ENCODE data around the gene CPLX3.

The CPLX3 gene

GRCh38 chr15:74873036-74873755 lies 46.8 kb downstream of the CPLX3 start, which contains the start of gene SCAMP2:
Gene SCAMP2 (minus strand): TSS chr15:74873365. CDS start chr15:74873255, 110 bp downstream.
- Histone ChIP-seq H3K27ac (ENCODE audit: poor library complexity, severe bottlenecking) (peak within 1 kb of the TSS; percentile 74), H3K36me3 (ENCODE audit: low read depth) (peaks cover 11% of the 10 kb centered on the region), H3K4me3 (ENCODE audit: severe bottlenecking) (peak within 1 kb of the TSS; percentile 97), H3K4me1 (ENCODE audit: insufficient read depth, poor library complexity, severe bottlenecking) (peaks cover 23% of the 10 kb centered on the region), H3K9me3 (ENCODE audit: severe bottlenecking) (no peaks in the 10 kb centered on the region), H3K27me3 (ENCODE audit: insufficient read depth, poor library complexity, severe bottlenecking) (no peaks in the 10 kb centered on the region)
- peak; percentile 97 for ATAC-seq (ENCODE audit: low read depth)
- peak; percentile 100 for DNase-seq (ENCODE audit: low spot score)
- no peak for TF ChIP-seq CTCF (IDR thresholded peaks at IDR 0.05; ENCODE audit: poor library complexity, severe bottlenecking)

GRCh38 chr15:74873756-74874424 lies 47.5 kb downstream of the CPLX3 start:
- no peak for TF ChIP-seq CTCF (IDR thresholded peaks at IDR 0.05; ENCODE audit: poor library complexity, severe bottlenecking)
- peaks cover 5% of the 10 kb centered on the region; the same call in 1 of the 2 replicates for H3K36me3 ChIP-seq (ENCODE audit: low read depth)
- H3K27me3 ChIP-seq (ENCODE audit: insufficient read depth, poor library complexity, severe bottlenecking): no peaks in the 10 kb centered on the region
- ATAC-seq (ENCODE audit: low read depth) (peak; percentile 4; the same call in 1 of the 3 replicates), DNase-seq (ENCODE audit: low spot score) (no peak)
- no peaks in the 10 kb centered on the region for H3K9me3 ChIP-seq (ENCODE audit: severe bottlenecking)
- H3K27ac ChIP-seq (ENCODE audit: poor library complexity, severe bottlenecking): peak overlapping the region; percentile 74
- peaks cover 21% of the 10 kb centered on the region for H3K4me1 ChIP-seq (ENCODE audit: insufficient read depth, poor library complexity, severe bottlenecking)
- peak overlapping the region; percentile 97 for H3K4me3 ChIP-seq (ENCODE audit: severe bottlenecking)

- DNase-seq (ENCODE audit: low spot score) (no peak), ATAC-seq (ENCODE audit: low read depth) (no peak)
- Histone ChIP-seq H3K9me3 (ENCODE audit: severe bottlenecking) (no peaks in the 10 kb centered on the region), H3K27ac (ENCODE audit: poor library complexity, severe bottlenecking) (no peak overlapping the region), H3K36me3 (ENCODE audit: low read depth) (no peaks in the 10 kb centered on the region), H3K27me3 (ENCODE audit: insufficient read depth, poor library complexity, severe bottlenecking) (no peaks in the 10 kb centered on the region), H3K4me3 (ENCODE audit: severe bottlenecking) (no peak overlapping the region), H3K4me1 (ENCODE audit: insufficient read depth, poor library complexity, severe bottlenecking) (no peaks in the 10 kb centered on the region)
- no peak for TF ChIP-seq CTCF (IDR thresholded peaks at IDR 0.05; ENCODE audit: poor library complexity, severe bottlenecking)
Observed at GRCh38 chr15:74878273-74878672, 51.8 kb downstream of the CPLX3 start.
